ENCODE measurements around the gene CFAP161.
"Not testable (repeated sequence)": the region's sequence is repeated elsewhere in the genome, so short reads cannot be mapped to it uniquely, and the experiment has no call there.

Gene CFAP161

GRCh38 chr15:81146006-81146405 lies 11.9 kb downstream of the CFAP161 start:
- Histone ChIP-seq H3K36me3 (ENCODE audit: control insufficient read depth in 1 of 2, insufficient read depth in 2 of 2, low read length in 2 of 2) (no peaks in the 10 kb centered on the region), H3K9me3 (ENCODE audit: control insufficient read depth in 1 of 2, low read length in 2 of 2) (no peaks in the 10 kb centered on the region), H3K27me3 (ENCODE audit: low read depth, low read length) (no peaks in the 10 kb centered on the region), H3K4me3 (ENCODE audit: low read depth in 1 of 2, low read length in 2 of 2) (no peak overlapping the region), H3K4me1 (ENCODE audit: control insufficient read depth in 1 of 2, insufficient read depth in 2 of 2, low read length in 2 of 2) (no peaks in the 10 kb centered on the region), H3K27ac (ENCODE audit: low read length) (no peak overlapping the region)

GRCh38 chr15:81146466-81146865 lies 12.4 kb downstream of the CFAP161 start:
- Histone ChIP-seq H3K4me3 (ENCODE audit: low read depth in 1 of 2, low read length in 2 of 2) (no peak overlapping the region), H3K27me3 (ENCODE audit: low read depth, low read length) (no peaks in the 10 kb centered on the region), H3K9me3 (ENCODE audit: control insufficient read depth in 1 of 2, low read length in 2 of 2) (no peaks in the 10 kb centered on the region), H3K36me3 (ENCODE audit: control insufficient read depth in 1 of 2, insufficient read depth in 2 of 2, low read length in 2 of 2) (no peaks in the 10 kb centered on the region), H3K4me1 (ENCODE audit: control insufficient read depth in 1 of 2, insufficient read depth in 2 of 2, low read length in 2 of 2) (no peaks in the 10 kb centered on the region), H3K27ac (ENCODE audit: low read length) (no peak overlapping the region)

- H3K36me3 ChIP-seq (ENCODE audit: control insufficient read depth in 1 of 2, insufficient read depth in 2 of 2, low read length in 2 of 2): no peaks in the 10 kb centered on the region
- H3K4me3 ChIP-seq (ENCODE audit: low read depth in 1 of 2, low read length in 2 of 2): no peak overlapping the region
- no peak overlapping the region for H3K27ac ChIP-seq (ENCODE audit: low read length)
- no peaks in the 10 kb centered on the region for H3K27me3 ChIP-seq (ENCODE audit: low read depth, low read length)
- no peaks in the 10 kb centered on the region for H3K4me1 ChIP-seq (ENCODE audit: control insufficient read depth in 1 of 2, insufficient read depth in 2 of 2, low read length in 2 of 2)
- H3K9me3 ChIP-seq (ENCODE audit: control insufficient read depth in 1 of 2, low read length in 2 of 2): no peaks in the 10 kb centered on the region
Measured at GRCh38 chr15:81151389-81151788, 17.3 kb downstream of the CFAP161 start.

GRCh38 chr15:81152339-81152738 lies 18.3 kb downstream of the CFAP161 start:
- no peaks in the 10 kb centered on the region for H3K9me3 ChIP-seq (ENCODE audit: control insufficient read depth in 1 of 2, low read length in 2 of 2)
- no peaks in the 10 kb centered on the region for H3K27me3 ChIP-seq (ENCODE audit: low read depth, low read length)
- no peak overlapping the region for H3K4me3 ChIP-seq (ENCODE audit: low read depth in 1 of 2, low read length in 2 of 2)
- no peak overlapping the region for H3K27ac ChIP-seq (ENCODE audit: low read length)
- no peaks in the 10 kb centered on the region for H3K36me3 ChIP-seq (ENCODE audit: control insufficient read depth in 1 of 2, insufficient read depth in 2 of 2, low read length in 2 of 2)
- no peaks in the 10 kb centered on the region for H3K4me1 ChIP-seq (ENCODE audit: control insufficient read depth in 1 of 2, insufficient read depth in 2 of 2, low read length in 2 of 2)

- Histone ChIP-seq H3K27ac (ENCODE audit: low read length) (no peak overlapping the region), H3K4me1 (ENCODE audit: control insufficient read depth in 1 of 2, insufficient read depth in 2 of 2, low read length in 2 of 2) (no peaks in the 10 kb centered on the region), H3K27me3 (ENCODE audit: low read depth, low read length) (no peaks in the 10 kb centered on the region), H3K4me3 (ENCODE audit: low read depth in 1 of 2, low read length in 2 of 2) (no peak overlapping the region), H3K36me3 (ENCODE audit: control insufficient read depth in 1 of 2, insufficient read depth in 2 of 2, low read length in 2 of 2) (no peaks in the 10 kb centered on the region), H3K9me3 (ENCODE audit: control insufficient read depth in 1 of 2, low read length in 2 of 2) (no peaks in the 10 kb centered on the region)
Measured at GRCh38 chr15:81152799-81153198, 18.7 kb downstream of the CFAP161 start.

GRCh38 chr15:81155375-81156218 lies 21.5 kb downstream of the CFAP161 start:
- peaks cover 0 to 6% of the 10 kb centered on the region in 2 donors for H3K4me1 ChIP-seq (ENCODE audit: control insufficient read depth in 1 of 2, insufficient read depth in 2 of 2, low read length in 2 of 2)
- H3K4me3 ChIP-seq (ENCODE audit: low read depth in 1 of 2, low read length in 2 of 2): no peak overlapping the region
- no peak overlapping the region for H3K27ac ChIP-seq (ENCODE audit: low read length)
- H3K36me3 ChIP-seq (ENCODE audit: control insufficient read depth in 1 of 2, insufficient read depth in 2 of 2, low read length in 2 of 2): no peaks in the 10 kb centered on the region
- no peaks in the 10 kb centered on the region for H3K9me3 ChIP-seq (ENCODE audit: control insufficient read depth in 1 of 2, low read length in 2 of 2)
- no peaks in the 10 kb centered on the region for H3K27me3 ChIP-seq (ENCODE audit: low read depth, low read length)

- no peak overlapping the region for H3K4me3 ChIP-seq (ENCODE audit: low read depth in 1 of 2, low read length in 2 of 2)
- H3K27me3 ChIP-seq (ENCODE audit: low read depth, low read length): no peaks in the 10 kb centered on the region
- no peaks in the 10 kb centered on the region for H3K36me3 ChIP-seq (ENCODE audit: control insufficient read depth in 1 of 2, insufficient read depth in 2 of 2, low read length in 2 of 2)
- peaks cover 0 to 11% of the 10 kb centered on the region in 2 donors for H3K4me1 ChIP-seq (ENCODE audit: control insufficient read depth in 1 of 2, insufficient read depth in 2 of 2, low read length in 2 of 2)
- no peak overlapping the region for H3K27ac ChIP-seq (ENCODE audit: low read length)
- no peaks in the 10 kb centered on the region for H3K9me3 ChIP-seq (ENCODE audit: control insufficient read depth in 1 of 2, low read length in 2 of 2)
Measured at GRCh38 chr15:81156324-81156723, 22.3 kb downstream of the CFAP161 start.

GRCh38 chr15:81157195-81157938 lies 23.3 kb downstream of the CFAP161 start:
- Histone ChIP-seq H3K9me3 (ENCODE audit: control insufficient read depth in 1 of 2, low read length in 2 of 2) (no peaks in the 10 kb centered on the region), H3K4me3 (ENCODE audit: low read depth in 1 of 2, low read length in 2 of 2) (no peak overlapping the region), H3K4me1 (ENCODE audit: control insufficient read depth in 1 of 2, insufficient read depth in 2 of 2, low read length in 2 of 2) (peaks cover 0 to 11% of the 10 kb centered on the region in 2 donors), H3K27me3 (ENCODE audit: low read depth, low read length) (no peaks in the 10 kb centered on the region), H3K27ac (ENCODE audit: low read length) (no peak overlapping the region), H3K36me3 (ENCODE audit: control insufficient read depth in 1 of 2, insufficient read depth in 2 of 2, low read length in 2 of 2) (no peaks in the 10 kb centered on the region)

GRCh38 chr15:81157939-81158223 lies 23.8 kb downstream of the CFAP161 start:
- H3K9me3 ChIP-seq (ENCODE audit: control insufficient read depth in 1 of 2, low read length in 2 of 2): no peaks in the 10 kb centered on the region
- no peaks in the 10 kb centered on the region for H3K27me3 ChIP-seq (ENCODE audit: low read depth, low read length)
- peaks cover 0 to 11% of the 10 kb centered on the region in 2 donors for H3K4me1 ChIP-seq (ENCODE audit: control insufficient read depth in 1 of 2, insufficient read depth in 2 of 2, low read length in 2 of 2)
- H3K27ac ChIP-seq (ENCODE audit: low read length): no peak overlapping the region
- no peak overlapping the region for H3K4me3 ChIP-seq (ENCODE audit: low read depth in 1 of 2, low read length in 2 of 2)
- no peaks in the 10 kb centered on the region for H3K36me3 ChIP-seq (ENCODE audit: control insufficient read depth in 1 of 2, insufficient read depth in 2 of 2, low read length in 2 of 2)

- H3K4me1 ChIP-seq (ENCODE audit: control insufficient read depth in 1 of 2, insufficient read depth in 2 of 2, low read length in 2 of 2): peaks cover 0 to 11% of the 10 kb centered on the region in 2 donors
- H3K27me3 ChIP-seq (ENCODE audit: low read depth, low read length); H3K27ac ChIP-seq (ENCODE audit: low read length); H3K36me3 ChIP-seq (ENCODE audit: control insufficient read depth in 1 of 2, insufficient read depth in 2 of 2, low read length in 2 of 2); H3K4me3 ChIP-seq (ENCODE audit: low read depth in 1 of 2, low read length in 2 of 2); H3K9me3 ChIP-seq (ENCODE audit: control insufficient read depth in 1 of 2, low read length in 2 of 2): not testable (repeated sequence)
Measured at GRCh38 chr15:81158561-81158960, 24.5 kb downstream of the CFAP161 start.

GRCh38 chr15:81160312-81161159 lies 26.5 kb downstream of the CFAP161 start:
- no peak overlapping the region for H3K27ac ChIP-seq (ENCODE audit: low read length)
- H3K36me3 ChIP-seq (ENCODE audit: control insufficient read depth in 1 of 2, insufficient read depth in 2 of 2, low read length in 2 of 2): no peaks in the 10 kb centered on the region
- no peaks in the 10 kb centered on the region for H3K9me3 ChIP-seq (ENCODE audit: control insufficient read depth in 1 of 2, low read length in 2 of 2)
- H3K27me3 ChIP-seq (ENCODE audit: low read depth, low read length): no peaks in the 10 kb centered on the region
- H3K4me3 ChIP-seq (ENCODE audit: low read depth in 1 of 2, low read length in 2 of 2): no peak overlapping the region
- peaks cover 0 to 11% of the 10 kb centered on the region in 2 donors for H3K4me1 ChIP-seq (ENCODE audit: control insufficient read depth in 1 of 2, insufficient read depth in 2 of 2, low read length in 2 of 2)

Measured in muscle layer of duodenum (tissue), 2 donors.